ENCODE results near the gene SFXN5. TPM values are rescaled to one million over a fixed set of nuclear protein-coding genes. Genes with fewer than 3 reads are reported as not detected.

The SFXN5 gene
- total RNA-seq, 1 donor from 2014 or later, result 18.5 TPM

Other genes with a start within 250 kb of the SFXN5 start
- gene EXOC6B, start 245.7 kb downstream of the SFXN5 start, total RNA-seq, result 9.3 and 9.4 TPM in 2 replicates
- gene SPR, start 184.3 kb downstream of the SFXN5 start, total RNA-seq, result 9.5 and 9.9 TPM in 2 replicates
- not detected in 2 replicates for gene EMX1, start 154.2 kb downstream of the SFXN5 start, total RNA-seq
- 10.7 and 11.7 TPM in 2 replicates for gene RAB11FIP5, start 41.2 kb upstream of the SFXN5 start, total RNA-seq
- gene NOTO, start 130.9 kb upstream of the SFXN5 start, total RNA-seq, result not detected in 2 replicates
- 48.7 and 51.4 TPM in 2 replicates for gene SMYD5, start 142.5 kb upstream of the SFXN5 start, total RNA-seq
- 10.5 and 11.4 TPM in 2 replicates for gene PRADC1, start 161.5 kb upstream of the SFXN5 start, total RNA-seq
- 562 and 584 TPM in 2 replicates for gene CCT7, start 162.6 kb upstream of the SFXN5 start, total RNA-seq
- gene FBXO41, start 212.8 kb upstream of the SFXN5 start, total RNA-seq, result 25.3 and 25.7 TPM in 2 replicates
- 0.46 and 0.53 TPM in 2 replicates for gene EGR4, start 221.8 kb upstream of the SFXN5 start, total RNA-seq

All from activated T-helper 2 cell treated with anti-CD3 and anti-CD28 coated beads, Interferon-gamma antibody, Interleukin-2, Interleukin-4, amounts not matched to agents 10 μg/mL and 5 μg/mL and 100 μg/mL, durations not matched to agents 14 hours and 24 hours and 36 hours (primary cell).